ENCODE data around the gene NLRC5.

NLRC5 gene

GRCh38 chr16:56980792-56981724 is 8.3 kb upstream of the NLRC5 start:
- H3K79me2 ChIP-seq (ENCODE audit: control insufficient read depth, low read length): no peaks in the 10 kb centered on the region
- no peaks in the 10 kb centered on the region for H4K20me1 ChIP-seq (ENCODE audit: control insufficient read depth, insufficient read depth, low read depth, low read length)
- H3K36me3 ChIP-seq (ENCODE audit: control insufficient read depth, low read length): no peaks in the 10 kb centered on the region
- H3K27ac ChIP-seq (ENCODE audit: low read depth, low read length): no peak overlapping the region
- H3F3A ChIP-seq (ENCODE audit: control insufficient read depth, insufficient read depth): peaks cover 4% of the 10 kb centered on the region; the same call in 1 of the 2 replicates
- peak overlapping the region; percentile 58 for H3K4me2 ChIP-seq (ENCODE audit: low read length)
- H3K4me1 ChIP-seq (ENCODE audit: control insufficient read depth, low read length): peaks cover 67% of the 10 kb centered on the region
- no peaks in the 10 kb centered on the region for H3K9me2 ChIP-seq (replicated peaks; ENCODE audit: control insufficient read depth, low read length)
- H3K4me3 ChIP-seq (ENCODE audit: low read length): peak overlapping the region; percentile 33
- H3K9me3 ChIP-seq (ENCODE audit: control insufficient read depth, insufficient read depth, low read length): no peaks in the 10 kb centered on the region
- H3K27me3 ChIP-seq (ENCODE audit: control insufficient read depth, low read length): no peaks in the 10 kb centered on the region
- TF ChIP-seq EZH2phosphoT487 (IDR thresholded peaks at IDR 0.05; ENCODE audit: borderline replicate concordance, low read length): no peak
- no peak for TF ChIP-seq CTCF (IDR thresholded peaks at IDR 0.05; ENCODE audit: low read depth, low read length, poor library complexity, severe bottlenecking)

- Histone ChIP-seq H3K4me2 (ENCODE audit: low read length) (peak overlapping the region; percentile 58), H3K4me3 (ENCODE audit: low read length) (peak overlapping the region; percentile 33), H3K9me3 (ENCODE audit: control insufficient read depth, insufficient read depth, low read length) (no peaks in the 10 kb centered on the region), H3K4me1 (ENCODE audit: control insufficient read depth, low read length) (peaks cover 74% of the 10 kb centered on the region), H3K36me3 (ENCODE audit: control insufficient read depth, low read length) (no peaks in the 10 kb centered on the region), H3K27me3 (ENCODE audit: control insufficient read depth, low read length) (no peaks in the 10 kb centered on the region), H4K20me1 (ENCODE audit: control insufficient read depth, insufficient read depth, low read depth, low read length) (no peaks in the 10 kb centered on the region), H3K27ac (ENCODE audit: low read depth, low read length) (no peak overlapping the region), H3K9me2 (replicated peaks; ENCODE audit: control insufficient read depth, low read length) (no peaks in the 10 kb centered on the region), H3F3A (ENCODE audit: control insufficient read depth, insufficient read depth) (peaks cover 2% of the 10 kb centered on the region; the same call in 1 of the 2 replicates), H3K79me2 (ENCODE audit: control insufficient read depth, low read length) (no peaks in the 10 kb centered on the region)
- no peak for TF ChIP-seq EZH2phosphoT487 (IDR thresholded peaks at IDR 0.05; ENCODE audit: borderline replicate concordance, low read length)
- TF ChIP-seq CTCF (IDR thresholded peaks at IDR 0.05; ENCODE audit: low read depth, low read length, poor library complexity, severe bottlenecking): no peak
Measured at GRCh38 chr16:56981729-56982271, 7.6 kb upstream of the NLRC5 start.

- H3K27me3 ChIP-seq (ENCODE audit: control insufficient read depth, low read length): no peaks in the 10 kb centered on the region
- H3K36me3 ChIP-seq (ENCODE audit: control insufficient read depth, low read length): no peaks in the 10 kb centered on the region
- H3K9me3 ChIP-seq (ENCODE audit: control insufficient read depth, insufficient read depth, low read length): no peaks in the 10 kb centered on the region
- TF ChIP-seq EZH2phosphoT487 (IDR thresholded peaks at IDR 0.05; ENCODE audit: borderline replicate concordance, low read length) (no peak), CTCF (IDR thresholded peaks at IDR 0.05; ENCODE audit: low read depth, low read length, poor library complexity, severe bottlenecking) (no peak)
- no peak overlapping the region for H3K4me2 ChIP-seq (ENCODE audit: low read length)
- H3K9me2 ChIP-seq (replicated peaks; ENCODE audit: control insufficient read depth, low read length): no peaks in the 10 kb centered on the region
- H3K4me3 ChIP-seq (ENCODE audit: low read length): no peak overlapping the region
- peaks cover 2% of the 10 kb centered on the region; the same call in 1 of the 2 replicates for H3F3A ChIP-seq (ENCODE audit: control insufficient read depth, insufficient read depth)
- no peak overlapping the region for H3K27ac ChIP-seq (ENCODE audit: low read depth, low read length)
- H3K79me2 ChIP-seq (ENCODE audit: control insufficient read depth, low read length): no peaks in the 10 kb centered on the region
- no peaks in the 10 kb centered on the region for H4K20me1 ChIP-seq (ENCODE audit: control insufficient read depth, insufficient read depth, low read depth, low read length)
- peaks cover 76% of the 10 kb centered on the region for H3K4me1 ChIP-seq (ENCODE audit: control insufficient read depth, low read length)
Measured at GRCh38 chr16:56982695-56983094, 6.7 kb upstream of the NLRC5 start.

Measured in DOHH2 (cell line).